ENCODE data around the gene SMIM10L2A.
"Not testable (repeated sequence)": the region's sequence is repeated elsewhere in the genome, so short reads cannot be mapped to it uniquely, and the experiment has no call there.

SMIM10L2A gene

DNA sequence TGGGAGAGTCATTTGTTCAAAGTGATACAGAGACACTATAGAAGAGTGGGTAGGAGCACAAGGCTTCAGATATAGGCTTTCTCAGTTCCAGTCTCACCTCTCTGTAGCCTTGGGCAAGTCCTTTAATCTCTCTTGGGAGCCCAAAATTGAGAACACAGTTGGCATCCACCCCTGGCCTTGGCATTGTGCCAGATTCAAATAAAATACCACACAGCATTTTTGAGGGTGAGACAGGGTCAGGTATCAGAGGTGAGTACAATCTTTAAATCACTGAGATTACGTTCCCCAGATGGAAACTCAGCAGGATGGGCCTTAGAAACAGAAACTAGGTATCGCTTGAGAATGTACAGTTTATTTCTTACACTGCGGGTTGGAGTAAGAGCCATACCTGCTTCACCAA, 25.2 kb upstream of the SMIM10L2A start:
- no peak overlapping the region for H3K4me3 ChIP-seq (ENCODE audit: low read length)
- H3K9ac ChIP-seq (ENCODE audit: low read length), result no peak overlapping the region
- H3K27ac ChIP-seq (ENCODE audit: low read length), result no peak overlapping the region
- H3K27me3 ChIP-seq (ENCODE audit: control insufficient read depth, insufficient read depth, low read length), result no peaks in the 10 kb centered on the region
- H3K9me3 ChIP-seq (ENCODE audit: control insufficient read depth, low read depth, low read length), result peaks cover 18% of the 10 kb centered on the region
- no peaks in the 10 kb centered on the region for H3K36me3 ChIP-seq (ENCODE audit: control insufficient read depth, low read depth, low read length)
- H3K4me1 ChIP-seq (ENCODE audit: control insufficient read depth, low read depth, low read length), result peaks cover 2% of the 10 kb centered on the region

DNA sequence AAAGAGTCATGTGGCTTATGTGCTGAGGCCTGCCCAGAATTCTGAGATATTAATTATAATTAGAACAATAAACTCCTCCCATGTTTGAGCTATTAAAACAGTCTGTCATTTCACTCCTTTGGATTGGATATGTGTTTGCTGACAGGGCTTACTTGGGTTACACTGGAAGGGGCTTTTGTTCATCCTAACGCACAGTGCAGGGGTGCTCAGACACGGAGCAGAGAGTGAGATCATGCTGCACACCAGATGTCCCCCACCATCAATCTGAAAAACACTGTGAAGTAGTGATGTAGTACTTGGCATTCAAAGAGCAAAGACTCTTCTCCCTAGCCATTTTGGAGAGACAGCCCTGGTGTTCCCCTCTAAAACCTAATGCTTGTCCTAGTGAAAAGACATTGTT, 24.1 kb upstream of the SMIM10L2A start:
- Histone ChIP-seq H3K9me3 (ENCODE audit: control insufficient read depth, low read depth, low read length) (peaks cover 14% of the 10 kb centered on the region), H3K4me1 (ENCODE audit: control insufficient read depth, low read depth, low read length) (peaks cover 2% of the 10 kb centered on the region), H3K27ac (ENCODE audit: low read length) (no peak overlapping the region), H3K9ac (ENCODE audit: low read length) (no peak overlapping the region), H3K36me3 (ENCODE audit: control insufficient read depth, low read depth, low read length) (no peaks in the 10 kb centered on the region), H3K27me3 (ENCODE audit: control insufficient read depth, insufficient read depth, low read length) (no peaks in the 10 kb centered on the region), H3K4me3 (ENCODE audit: low read length) (no peak overlapping the region)

DNA sequence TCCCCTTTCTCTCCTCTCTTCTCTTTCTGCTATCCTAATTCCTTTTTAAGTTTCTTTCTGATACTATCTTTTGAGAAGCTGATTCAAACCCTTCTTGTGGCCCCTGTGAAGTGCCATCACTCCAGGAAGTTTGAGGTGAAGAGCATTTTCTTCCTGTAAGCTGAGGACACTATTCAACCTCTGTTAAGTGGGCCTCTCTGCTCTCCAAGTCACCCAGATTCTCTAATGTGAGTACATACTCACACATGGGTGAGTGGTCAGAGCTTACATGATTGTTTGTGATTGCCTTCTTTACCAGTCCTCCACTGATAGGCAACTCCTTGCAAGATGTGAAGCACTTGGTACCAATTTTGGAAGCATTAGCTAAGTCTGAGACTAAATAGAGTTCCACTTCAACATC, 18.4 kb upstream of the SMIM10L2A start:
- Histone ChIP-seq H3K9me3 (ENCODE audit: control insufficient read depth, low read depth, low read length) (peaks cover 10% of the 10 kb centered on the region), H3K27ac (ENCODE audit: low read length) (no peak overlapping the region), H3K9ac (ENCODE audit: low read length) (no peak overlapping the region), H3K4me3 (ENCODE audit: low read length) (no peak overlapping the region), H3K4me1 (ENCODE audit: control insufficient read depth, low read depth, low read length) (peaks cover 7% of the 10 kb centered on the region), H3K36me3 (ENCODE audit: control insufficient read depth, low read depth, low read length) (no peaks in the 10 kb centered on the region), H3K27me3 (ENCODE audit: control insufficient read depth, insufficient read depth, low read length) (no peaks in the 10 kb centered on the region)

DNA sequence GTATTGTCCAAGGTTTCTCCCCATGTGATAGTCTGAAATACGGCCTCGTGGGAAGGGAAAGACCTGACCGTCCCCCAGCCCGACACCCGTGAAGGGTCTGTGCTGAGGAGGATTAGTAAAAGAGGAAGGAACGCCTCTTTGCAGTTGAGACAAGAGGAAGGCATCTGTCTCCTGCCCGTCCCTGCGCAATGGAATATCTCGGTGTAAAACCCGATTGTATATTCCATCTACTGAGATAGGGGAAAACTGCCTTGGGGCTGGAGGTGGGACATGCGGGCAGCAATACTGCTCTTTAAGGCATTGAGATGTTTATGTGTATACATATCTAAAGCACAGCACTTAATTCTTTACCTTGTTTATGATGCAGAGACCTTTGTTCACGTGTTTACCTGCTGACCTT, 15.3 kb upstream of the SMIM10L2A start:
- H3K27ac ChIP-seq (ENCODE audit: low read length), result not testable (repeated sequence)

DNA sequence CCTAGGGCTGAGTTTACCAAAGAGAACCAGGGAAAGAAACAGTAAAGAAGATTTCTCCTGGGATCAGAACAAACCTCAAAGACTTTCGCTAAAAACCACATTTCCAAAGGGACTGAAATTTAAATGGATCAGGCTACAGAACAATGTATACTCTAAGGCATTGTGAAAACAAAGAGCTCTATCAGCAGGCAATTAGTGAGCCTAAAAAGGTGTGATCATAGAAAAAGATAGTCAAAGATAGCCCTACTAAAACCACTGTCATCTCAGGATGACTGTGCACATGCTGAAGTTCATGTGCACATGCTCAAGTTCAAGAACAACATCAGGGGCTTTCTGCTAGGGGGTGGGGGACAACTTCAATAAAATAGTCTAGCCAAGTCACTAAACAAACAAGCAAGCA, 12.9 kb upstream of the SMIM10L2A start:
- Histone ChIP-seq H3K4me3 (ENCODE audit: low read length) (no peak overlapping the region), H3K27me3 (ENCODE audit: control insufficient read depth, insufficient read depth, low read length) (no peaks in the 10 kb centered on the region), H3K27ac (ENCODE audit: low read length) (no peak overlapping the region), H3K4me1 (ENCODE audit: control insufficient read depth, low read depth, low read length) (peaks cover 5% of the 10 kb centered on the region), H3K9ac (ENCODE audit: low read length) (no peak overlapping the region), H3K9me3 (ENCODE audit: control insufficient read depth, low read depth, low read length) (peaks cover 20% of the 10 kb centered on the region), H3K36me3 (ENCODE audit: control insufficient read depth, low read depth, low read length) (no peaks in the 10 kb centered on the region)

More for the DNA sequence above, 15.3 kb upstream of the SMIM10L2A start:
- H3K4me1 ChIP-seq (ENCODE audit: control insufficient read depth, low read depth, low read length); H3K4me3 ChIP-seq (ENCODE audit: low read length); H3K36me3 ChIP-seq (ENCODE audit: control insufficient read depth, low read depth, low read length); H3K9ac ChIP-seq (ENCODE audit: low read length); H3K27me3 ChIP-seq (ENCODE audit: control insufficient read depth, insufficient read depth, low read length): not testable (repeated sequence)
- peaks cover 11% of the 10 kb centered on the region for H3K9me3 ChIP-seq (ENCODE audit: control insufficient read depth, low read depth, low read length)

DNA sequence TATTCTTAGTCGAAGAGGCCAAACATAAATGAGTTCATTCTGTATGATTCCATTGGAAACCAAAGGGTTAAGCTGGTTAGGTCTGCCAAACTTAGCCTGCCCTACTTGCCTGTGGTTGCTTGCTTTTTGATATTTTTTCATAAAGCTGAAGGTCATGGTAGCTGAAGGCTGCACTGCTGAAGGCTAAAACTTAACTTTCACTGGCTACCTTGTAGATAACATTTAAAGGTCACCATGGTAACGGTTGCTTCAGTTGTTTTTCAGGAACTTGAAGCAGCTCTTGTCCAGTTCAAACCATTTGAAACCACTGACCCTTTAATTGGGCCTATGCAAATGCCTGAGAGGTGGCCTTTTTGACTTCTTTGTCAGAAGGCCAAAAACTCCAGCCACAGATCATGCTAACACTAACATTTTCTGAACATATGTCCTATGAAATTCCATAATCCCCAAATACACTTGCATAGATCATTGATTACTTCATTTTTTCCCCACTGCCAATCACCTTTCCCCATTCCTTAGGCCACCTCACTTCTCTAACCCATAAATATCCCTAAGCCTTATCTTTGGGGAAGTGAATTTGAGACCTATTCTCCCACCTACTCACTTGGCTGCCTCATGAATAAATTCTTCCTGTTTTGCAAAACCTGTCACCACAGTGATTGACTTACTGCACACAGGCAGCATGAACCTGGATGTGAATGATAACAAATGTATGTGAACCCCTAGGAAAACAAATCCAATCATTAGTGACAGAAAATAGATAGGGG, 10.7 kb upstream of the SMIM10L2A start:
- Histone ChIP-seq H3K36me3 (ENCODE audit: control insufficient read depth, low read depth, low read length) (no peaks in the 10 kb centered on the region), H3K9me3 (ENCODE audit: control insufficient read depth, low read depth, low read length) (peaks cover 20% of the 10 kb centered on the region), H3K9ac (ENCODE audit: low read length) (no peak overlapping the region), H3K27me3 (ENCODE audit: control insufficient read depth, insufficient read depth, low read length) (no peaks in the 10 kb centered on the region), H3K27ac (ENCODE audit: low read length) (no peak overlapping the region), H3K4me1 (ENCODE audit: control insufficient read depth, low read depth, low read length) (peaks cover 5% of the 10 kb centered on the region), H3K4me3 (ENCODE audit: low read length) (no peak overlapping the region)

DNA sequence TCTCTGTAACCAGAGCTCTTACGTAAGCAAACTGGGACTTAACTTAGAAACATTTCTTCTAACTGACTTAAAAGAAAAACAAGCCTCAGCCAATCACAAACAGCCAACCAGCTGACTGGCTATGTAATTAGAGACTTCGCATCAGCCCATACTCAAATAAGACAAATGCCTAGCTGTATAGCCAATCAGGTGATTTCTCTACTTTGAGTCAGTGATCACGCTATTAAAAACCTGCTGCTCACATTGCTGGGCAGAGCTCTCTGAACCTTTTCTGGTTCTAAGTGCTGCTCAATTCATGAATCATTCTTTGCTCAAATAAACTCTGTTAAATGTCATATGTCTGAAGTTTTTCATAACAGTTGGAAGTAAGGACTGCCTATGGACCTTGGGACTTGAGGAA, 9.9 kb upstream of the SMIM10L2A start:
- H3K36me3 ChIP-seq (ENCODE audit: control insufficient read depth, low read depth, low read length), result no peaks in the 10 kb centered on the region
- H3K4me3 ChIP-seq (ENCODE audit: low read length), result no peak overlapping the region
- H3K9ac ChIP-seq (ENCODE audit: low read length), result no peak overlapping the region
- peaks cover 20% of the 10 kb centered on the region for H3K9me3 ChIP-seq (ENCODE audit: control insufficient read depth, low read depth, low read length)
- peaks cover 5% of the 10 kb centered on the region for H3K4me1 ChIP-seq (ENCODE audit: control insufficient read depth, low read depth, low read length)
- H3K27me3 ChIP-seq (ENCODE audit: control insufficient read depth, insufficient read depth, low read length), result no peaks in the 10 kb centered on the region
- no peak overlapping the region for H3K27ac ChIP-seq (ENCODE audit: low read length)

DNA sequence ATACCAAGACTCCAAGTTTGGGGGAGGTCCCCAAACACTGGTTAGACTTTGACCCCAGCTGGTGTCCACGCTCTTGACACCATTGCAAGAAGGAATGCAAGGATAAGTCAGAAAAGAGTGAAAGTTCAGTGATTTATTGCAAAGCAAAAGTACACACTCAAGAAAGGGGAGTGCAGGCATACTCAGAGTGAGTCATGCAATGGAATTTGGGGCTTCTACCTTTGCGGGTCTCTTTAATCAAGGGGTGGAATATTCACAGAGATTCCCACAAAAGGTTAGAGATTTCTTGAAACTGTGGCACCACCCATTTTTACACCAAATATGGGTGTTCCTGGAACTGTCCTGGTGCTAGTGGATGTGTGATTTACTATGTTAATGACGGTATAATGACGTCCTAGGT, 5.2 kb upstream of the SMIM10L2A start:
- Histone ChIP-seq H3K36me3 (ENCODE audit: control insufficient read depth, low read depth, low read length) (no peaks in the 10 kb centered on the region), H3K9me3 (ENCODE audit: control insufficient read depth, low read depth, low read length) (peaks cover 8% of the 10 kb centered on the region), H3K27me3 (ENCODE audit: control insufficient read depth, insufficient read depth, low read length) (no peaks in the 10 kb centered on the region), H3K4me1 (ENCODE audit: control insufficient read depth, low read depth, low read length) (no peaks in the 10 kb centered on the region), H3K9ac (ENCODE audit: low read length) (no peak overlapping the region), H3K4me3 (ENCODE audit: low read length) (no peak overlapping the region), H3K27ac (ENCODE audit: low read length) (no peak overlapping the region)

DNA sequence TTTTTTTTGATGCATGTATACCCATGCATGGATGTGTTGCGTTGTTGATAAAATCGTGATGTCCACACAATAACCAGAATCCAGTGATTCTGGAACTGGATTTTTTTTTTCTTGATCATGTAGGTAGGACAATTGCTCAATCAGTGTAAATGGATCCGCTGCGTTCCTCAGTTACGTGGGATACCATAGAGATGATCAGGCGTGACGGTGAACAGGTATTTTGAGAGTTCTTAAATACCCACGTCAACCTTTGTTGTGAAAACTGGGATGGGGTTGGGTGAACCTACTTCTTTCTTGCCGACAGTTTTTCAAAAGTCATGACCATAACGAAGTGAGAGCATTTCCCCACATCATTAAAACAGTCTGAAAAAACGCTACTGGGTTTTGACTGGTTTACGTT, 913 bp upstream of the SMIM10L2A start:
- Histone ChIP-seq H3K9me3 (ENCODE audit: control insufficient read depth, low read depth, low read length) (no peaks in the 10 kb centered on the region), H3K4me3 (ENCODE audit: low read length) (no peak overlapping the region), H3K36me3 (ENCODE audit: control insufficient read depth, low read depth, low read length) (no peaks in the 10 kb centered on the region), H3K4me1 (ENCODE audit: control insufficient read depth, low read depth, low read length) (no peaks in the 10 kb centered on the region), H3K27ac (ENCODE audit: low read length) (no peak overlapping the region), H3K27me3 (ENCODE audit: control insufficient read depth, insufficient read depth, low read length) (no peaks in the 10 kb centered on the region), H3K9ac (ENCODE audit: low read length) (no peak overlapping the region)

DNA sequence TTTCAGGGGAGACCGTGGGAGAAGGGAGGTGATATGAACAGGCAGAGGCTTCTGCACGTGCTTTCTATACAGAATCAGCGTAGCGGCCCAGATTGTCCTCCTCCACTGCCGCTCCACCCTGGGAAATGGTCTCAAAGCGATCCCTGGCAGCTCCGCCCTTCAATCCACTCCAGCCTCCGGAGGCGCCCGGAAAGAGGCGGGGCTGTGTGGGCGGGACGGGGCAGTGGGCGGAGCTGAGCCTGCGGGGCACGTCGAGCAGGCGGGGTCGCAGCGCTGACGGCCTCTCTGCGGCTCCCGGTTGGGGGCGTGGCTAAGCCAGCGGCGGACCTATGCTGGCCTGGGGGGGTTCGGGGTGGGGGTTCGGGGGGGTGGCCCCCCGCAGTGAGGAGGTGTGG, 210 bp upstream of the SMIM10L2A start:
- Histone ChIP-seq H3K27ac (ENCODE audit: low read length) (no peak overlapping the region), H3K9ac (ENCODE audit: low read length) (no peak overlapping the region), H3K4me1 (ENCODE audit: control insufficient read depth, low read depth, low read length) (no peaks in the 10 kb centered on the region), H3K9me3 (ENCODE audit: control insufficient read depth, low read depth, low read length) (no peaks in the 10 kb centered on the region), H3K4me3 (ENCODE audit: low read length) (peak overlapping the region; percentile 33), H3K36me3 (ENCODE audit: control insufficient read depth, low read depth, low read length) (no peaks in the 10 kb centered on the region), H3K27me3 (ENCODE audit: control insufficient read depth, insufficient read depth, low read length) (no peaks in the 10 kb centered on the region)

DNA sequence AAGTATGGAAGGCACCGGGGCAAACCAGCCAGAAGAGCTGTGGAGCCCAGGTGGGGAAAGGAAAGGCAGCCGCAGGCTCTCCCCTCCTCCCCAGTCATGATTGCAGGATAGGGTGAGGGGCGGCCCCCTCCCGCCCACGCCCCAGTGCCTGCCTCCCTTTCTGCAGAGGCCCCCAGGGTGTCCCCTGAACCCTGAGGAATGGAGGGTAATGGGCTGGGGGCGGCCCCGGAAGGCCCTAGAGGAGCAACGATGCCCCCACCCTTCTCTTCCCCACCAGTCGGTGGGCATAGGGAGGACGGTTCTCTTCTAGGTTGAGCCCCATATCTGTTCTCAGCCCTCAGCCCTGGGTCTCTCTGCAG, 1.0 kb downstream of the SMIM10L2A start:
- H3K27me3 ChIP-seq (ENCODE audit: control insufficient read depth, insufficient read depth, low read length); H3K4me1 ChIP-seq (ENCODE audit: control insufficient read depth, low read depth, low read length); H3K9me3 ChIP-seq (ENCODE audit: control insufficient read depth, low read depth, low read length); H3K9ac ChIP-seq (ENCODE audit: low read length); H3K36me3 ChIP-seq (ENCODE audit: control insufficient read depth, low read depth, low read length); H3K27ac ChIP-seq (ENCODE audit: low read length): not testable (repeated sequence)
- H3K4me3 ChIP-seq (ENCODE audit: low read length), result peak overlapping the region; percentile 33

DNA sequence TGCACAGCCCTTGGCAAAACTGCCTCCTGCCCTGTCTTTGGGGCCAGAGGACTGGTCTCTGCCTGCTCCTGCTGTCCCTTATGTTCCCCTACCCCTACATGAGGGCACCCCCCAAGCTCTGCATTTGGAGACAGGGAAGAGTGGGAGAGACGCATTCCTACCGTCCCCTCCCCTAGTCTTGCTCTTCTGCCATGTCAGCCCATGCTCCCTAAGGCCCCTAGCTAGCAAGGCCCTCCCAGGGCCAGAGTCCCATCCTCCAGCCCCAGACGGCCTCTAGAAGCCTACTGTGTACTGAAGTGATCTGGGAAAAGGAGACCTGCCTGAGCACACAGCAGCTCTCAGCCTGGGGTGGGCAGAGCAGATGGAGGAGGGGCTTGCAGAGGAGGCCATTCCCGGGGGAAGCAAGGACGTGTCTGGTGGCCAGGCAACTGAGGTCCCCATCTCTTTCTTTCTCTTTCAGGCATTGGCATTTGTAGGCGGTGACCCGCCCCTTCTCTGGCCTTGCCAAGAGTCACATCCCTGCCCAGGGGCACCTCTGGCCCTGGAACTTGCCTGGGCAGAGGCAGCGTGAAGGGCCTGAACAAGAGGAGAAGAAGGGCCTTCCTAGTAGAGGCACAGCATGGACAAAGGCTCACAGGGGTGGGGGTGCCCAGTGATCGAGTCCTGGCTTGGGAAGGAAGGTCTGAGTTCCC, 1.6 kb downstream of the SMIM10L2A start:
- not testable (repeated sequence) for H3K27ac ChIP-seq (ENCODE audit: low read length); H3K9ac ChIP-seq (ENCODE audit: low read length); H3K27me3 ChIP-seq (ENCODE audit: control insufficient read depth, insufficient read depth, low read length); H3K9me3 ChIP-seq (ENCODE audit: control insufficient read depth, low read depth, low read length); H3K36me3 ChIP-seq (ENCODE audit: control insufficient read depth, low read depth, low read length); H3K4me1 ChIP-seq (ENCODE audit: control insufficient read depth, low read depth, low read length); H3K4me3 ChIP-seq (ENCODE audit: low read length)

Data from iPS-18a (cell line).